ENCODE results near the gene HCFC2.

The HCFC2 gene

DNA sequence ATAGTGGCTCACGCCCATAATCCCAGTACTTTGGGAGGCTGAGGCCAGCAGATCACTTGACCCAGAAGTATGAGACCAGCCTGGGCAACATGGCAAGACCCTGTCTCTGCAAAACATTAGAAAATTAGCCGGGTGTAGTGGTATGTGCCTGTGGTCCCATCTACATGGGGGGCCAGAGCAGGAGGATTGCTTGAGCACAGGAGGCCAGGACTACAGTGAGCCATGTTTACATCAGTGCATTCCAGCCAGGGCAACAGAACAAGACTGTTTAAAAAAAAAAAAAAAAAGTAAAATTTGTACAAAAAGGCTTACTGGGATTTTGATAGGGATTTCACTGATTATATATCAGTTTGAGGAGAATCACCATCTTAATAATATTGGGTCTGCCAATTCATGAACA, 7.8 kb downstream of the HCFC2 start:
- no peak overlapping the region for H3K4me3 ChIP-seq (ENCODE audit: low read depth in 1 of 2, low read length in 1 of 2)
- H3K27me3 ChIP-seq = no peaks in the 10 kb centered on the region
- no peaks in the 10 kb centered on the region for H3K4me1 ChIP-seq (ENCODE audit: control insufficient read depth in 1 of 2, insufficient read depth in 1 of 2, low read depth in 1 of 2, low read length in 1 of 2)
- H3K9me3 ChIP-seq = no peaks in the 10 kb centered on the region
- H3K36me3 ChIP-seq = peaks cover 18% of the 10 kb centered on the region
- TF ChIP-seq, protein P1, sequence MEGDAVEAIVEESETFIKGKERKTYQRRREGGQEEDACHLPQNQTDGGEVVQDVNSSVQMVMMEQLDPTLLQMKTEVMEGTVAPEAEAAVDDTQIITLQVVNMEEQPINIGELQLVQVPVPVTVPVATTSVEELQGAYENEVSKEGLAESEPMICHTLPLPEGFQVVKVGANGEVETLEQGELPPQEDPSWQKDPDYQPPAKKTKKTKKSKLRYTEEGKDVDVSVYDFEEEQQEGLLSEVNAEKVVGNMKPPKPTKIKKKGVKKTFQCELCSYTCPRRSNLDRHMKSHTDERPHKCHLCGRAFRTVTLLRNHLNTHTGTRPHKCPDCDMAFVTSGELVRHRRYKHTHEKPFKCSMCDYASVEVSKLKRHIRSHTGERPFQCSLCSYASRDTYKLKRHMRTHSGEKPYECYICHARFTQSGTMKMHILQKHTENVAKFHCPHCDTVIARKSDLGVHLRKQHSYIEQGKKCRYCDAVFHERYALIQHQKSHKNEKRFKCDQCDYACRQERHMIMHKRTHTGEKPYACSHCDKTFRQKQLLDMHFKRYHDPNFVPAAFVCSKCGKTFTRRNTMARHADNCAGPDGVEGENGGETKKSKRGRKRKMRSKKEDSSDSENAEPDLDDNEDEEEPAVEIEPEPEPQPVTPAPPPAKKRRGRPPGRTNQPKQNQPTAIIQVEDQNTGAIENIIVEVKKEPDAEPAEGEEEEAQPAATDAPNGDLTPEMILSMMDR (IDR thresholded peaks at IDR 0.05) = no peak
- H3K27ac ChIP-seq = no peak overlapping the region

DNA sequence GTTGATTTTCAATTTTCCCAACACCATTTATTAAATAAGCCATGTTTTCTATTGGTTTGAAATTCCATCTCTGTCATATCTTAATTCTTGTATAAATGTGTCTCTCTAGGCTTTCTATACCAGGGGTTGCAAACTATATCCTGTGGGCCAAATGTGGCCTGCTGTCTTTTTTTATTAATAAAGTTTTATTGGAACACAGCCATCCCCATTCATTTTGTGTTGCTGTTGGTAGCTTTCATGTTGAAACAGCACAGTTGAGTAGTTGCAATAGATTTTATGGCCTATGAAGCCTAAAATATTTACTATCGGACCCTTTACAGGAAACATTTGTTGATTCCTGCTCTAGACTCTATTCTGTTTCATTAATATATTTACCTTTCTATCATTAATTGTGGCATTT, 9.4 kb downstream of the HCFC2 start:
- H3K4me1 ChIP-seq (ENCODE audit: control insufficient read depth in 1 of 2, insufficient read depth in 1 of 2, low read depth in 1 of 2, low read length in 1 of 2) = no peaks in the 10 kb centered on the region
- H3K27ac ChIP-seq = no peak overlapping the region
- no peak overlapping the region for H3K4me3 ChIP-seq (ENCODE audit: low read depth in 1 of 2, low read length in 1 of 2)
- TF ChIP-seq, protein P1 (IDR thresholded peaks at IDR 0.05) = no peak
- H3K9me3 ChIP-seq = no peaks in the 10 kb centered on the region
- H3K36me3 ChIP-seq = peaks cover 16% of the 10 kb centered on the region
- no peaks in the 10 kb centered on the region for H3K27me3 ChIP-seq

DNA sequence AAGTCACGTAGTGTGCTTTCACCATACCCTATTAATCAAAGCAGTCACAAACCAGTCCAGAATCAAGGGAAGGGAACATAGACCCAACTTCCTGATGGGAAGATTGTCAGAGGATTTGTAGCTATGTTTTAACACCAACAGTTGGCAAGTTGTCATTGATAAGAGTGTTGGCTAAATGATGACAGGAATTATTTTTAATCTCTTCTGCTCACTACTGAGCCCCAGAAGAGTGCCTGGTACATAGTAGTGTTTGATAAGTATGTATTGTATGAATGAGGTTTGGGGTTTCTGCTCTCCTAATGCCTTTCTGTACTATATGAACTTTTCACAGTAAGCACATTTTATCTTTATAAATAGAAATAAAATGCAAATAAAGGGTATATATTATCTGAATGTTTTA, 14.7 kb downstream of the HCFC2 start:
- Histone ChIP-seq H3K36me3 (peaks cover 41% of the 10 kb centered on the region), H3K27me3 (no peaks in the 10 kb centered on the region), H3K4me1 (ENCODE audit: control insufficient read depth in 1 of 2, insufficient read depth in 1 of 2, low read depth in 1 of 2, low read length in 1 of 2) (no peaks in the 10 kb centered on the region), H3K9me3 (no peaks in the 10 kb centered on the region), H3K4me3 (ENCODE audit: low read depth in 1 of 2, low read length in 1 of 2) (no peak overlapping the region), H3K27ac (no peak overlapping the region)
- TF ChIP-seq, protein P1 (IDR thresholded peaks at IDR 0.05) = no peak

DNA sequence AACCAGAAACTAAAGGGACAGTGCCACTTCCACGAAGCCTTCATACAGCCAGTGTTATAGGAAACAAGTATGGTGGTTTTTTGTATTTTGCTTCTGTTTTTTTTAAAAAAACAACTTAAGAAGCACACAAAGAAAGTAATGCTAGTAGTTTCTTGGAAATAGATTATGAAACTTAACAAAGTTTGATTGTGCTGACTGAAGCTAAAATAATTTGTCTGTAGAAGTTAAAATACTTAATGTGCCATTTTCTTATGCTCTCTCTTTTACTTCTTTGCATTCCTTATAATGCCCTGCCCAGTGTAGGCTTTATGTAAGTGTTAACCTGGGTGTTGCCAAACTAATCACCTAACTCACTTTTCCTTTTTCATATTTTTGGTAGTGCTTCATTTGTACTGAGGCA, 16.4 kb downstream of the HCFC2 start:
- TF ChIP-seq, protein P1 (IDR thresholded peaks at IDR 0.05) = no peak
- no peaks in the 10 kb centered on the region for H3K27me3 ChIP-seq
- no peak overlapping the region for H3K4me3 ChIP-seq (ENCODE audit: low read depth in 1 of 2, low read length in 1 of 2)
- H3K4me1 ChIP-seq (ENCODE audit: control insufficient read depth in 1 of 2, insufficient read depth in 1 of 2, low read depth in 1 of 2, low read length in 1 of 2) = no peaks in the 10 kb centered on the region
- H3K36me3 ChIP-seq = peaks cover 48% of the 10 kb centered on the region
- no peak overlapping the region for H3K27ac ChIP-seq
- H3K9me3 ChIP-seq = no peaks in the 10 kb centered on the region

DNA sequence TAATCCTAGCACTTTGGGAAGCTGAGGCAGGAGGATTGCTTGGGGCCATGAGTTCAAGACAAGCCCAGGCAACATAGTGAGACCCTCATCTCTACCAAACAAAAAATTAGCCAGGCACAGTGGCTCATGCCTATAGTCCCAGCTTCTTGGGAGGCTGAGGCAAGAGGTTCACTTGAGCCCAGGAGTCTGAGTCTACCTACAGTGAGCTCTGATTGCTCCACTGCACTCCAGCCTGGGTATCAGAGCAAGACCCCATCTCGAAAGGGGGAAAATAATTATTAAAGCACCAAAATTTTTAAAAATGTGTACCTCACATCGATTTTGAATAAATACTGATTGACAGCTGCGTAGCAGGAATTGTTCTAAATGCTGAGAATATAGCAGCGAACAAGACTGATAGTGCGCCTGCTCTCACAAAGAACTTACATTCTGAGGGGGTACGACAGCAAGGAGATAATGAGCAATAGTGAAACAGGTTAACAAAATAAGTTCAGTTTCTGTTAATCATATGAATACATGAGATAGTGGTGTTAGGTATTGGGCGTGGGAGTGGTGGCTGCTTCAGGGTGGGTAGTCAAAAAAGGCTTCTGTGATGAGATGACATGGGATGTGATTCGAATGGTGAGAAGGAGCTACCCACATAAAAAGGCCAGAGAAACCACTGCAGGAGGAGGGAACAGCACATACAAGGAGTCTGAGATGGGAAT, 19.6 kb downstream of the HCFC2 start:
- Histone ChIP-seq H3K27me3 (no peaks in the 10 kb centered on the region), H3K27ac (no peak overlapping the region), H3K4me1 (ENCODE audit: control insufficient read depth in 1 of 2, insufficient read depth in 1 of 2, low read depth in 1 of 2, low read length in 1 of 2) (no peaks in the 10 kb centered on the region), H3K9me3 (no peaks in the 10 kb centered on the region), H3K4me3 (ENCODE audit: low read depth in 1 of 2, low read length in 1 of 2) (no peak overlapping the region), H3K36me3 (peaks cover 70% of the 10 kb centered on the region)
- TF ChIP-seq, protein P1 (IDR thresholded peaks at IDR 0.05) = no peak

Data from neutrophil (primary cell).